ENCODE measurements around the gene PCDHAC2.

Gene PCDHAC2

DNA sequence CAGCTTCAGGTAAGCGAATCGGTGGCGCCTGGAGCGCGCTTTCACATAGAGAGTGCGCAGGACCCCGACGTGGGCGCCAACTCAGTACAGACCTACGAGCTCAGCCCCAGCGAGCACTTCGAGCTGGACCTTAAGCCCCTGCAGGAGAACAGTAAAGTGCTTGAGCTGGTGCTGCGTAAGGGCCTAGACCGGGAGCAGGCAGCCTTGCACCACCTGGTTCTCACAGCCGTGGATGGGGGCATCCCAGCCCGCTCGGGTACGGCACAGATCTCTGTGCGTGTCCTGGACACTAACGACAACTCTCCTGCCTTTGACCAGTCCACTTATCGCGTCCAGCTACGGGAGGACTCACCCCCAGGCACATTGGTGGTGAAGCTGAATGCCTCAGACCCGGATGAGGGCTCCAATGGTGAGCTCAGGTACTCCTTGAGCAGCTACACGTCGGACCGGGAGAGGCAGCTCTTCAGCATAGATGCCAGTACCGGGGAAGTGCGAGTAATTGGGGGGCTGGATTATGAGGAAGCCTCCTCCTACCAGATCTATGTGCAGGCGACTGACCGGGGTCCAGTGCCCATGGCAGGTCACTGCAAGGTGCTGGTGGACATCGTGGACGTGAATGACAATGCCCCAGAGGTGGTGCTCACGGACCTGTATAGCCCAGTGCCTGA, 1.1 kb downstream of the PCDHAC2 start:
- TF ChIP-seq ZFX (IDR thresholded peaks at IDR 0.05; ENCODE audit: borderline replicate concordance) (no peak), CTCF (IDR thresholded peaks at IDR 0.05) (no peak)
- peak overlapping the region; percentile 41; the same call in 1 of the 2 replicates for H3K27ac ChIP-seq

- H3K27ac ChIP-seq: no peak overlapping the region
- TF ChIP-seq CTCF (IDR thresholded peaks at IDR 0.05): no peak
- TF ChIP-seq ZFX (IDR thresholded peaks at IDR 0.05; ENCODE audit: borderline replicate concordance): no peak
Observed at GRCh38 chr5:140969880-140970279, 3.6 kb downstream of the PCDHAC2 start.

- H3K27ac ChIP-seq: no peak overlapping the region
- TF ChIP-seq ZFX (IDR thresholded peaks at IDR 0.05; ENCODE audit: borderline replicate concordance): no peak
- no peak for TF ChIP-seq CTCF (IDR thresholded peaks at IDR 0.05)
Observed at GRCh38 chr5:140973550-140973949, 7.3 kb downstream of the PCDHAC2 start.

- no peak overlapping the region for H3K27ac ChIP-seq
- no peak for TF ChIP-seq ZFX (IDR thresholded peaks at IDR 0.05; ENCODE audit: borderline replicate concordance)
Observed at GRCh38 chr5:140977003-140977402, 10.7 kb downstream of the PCDHAC2 start.

DNA sequence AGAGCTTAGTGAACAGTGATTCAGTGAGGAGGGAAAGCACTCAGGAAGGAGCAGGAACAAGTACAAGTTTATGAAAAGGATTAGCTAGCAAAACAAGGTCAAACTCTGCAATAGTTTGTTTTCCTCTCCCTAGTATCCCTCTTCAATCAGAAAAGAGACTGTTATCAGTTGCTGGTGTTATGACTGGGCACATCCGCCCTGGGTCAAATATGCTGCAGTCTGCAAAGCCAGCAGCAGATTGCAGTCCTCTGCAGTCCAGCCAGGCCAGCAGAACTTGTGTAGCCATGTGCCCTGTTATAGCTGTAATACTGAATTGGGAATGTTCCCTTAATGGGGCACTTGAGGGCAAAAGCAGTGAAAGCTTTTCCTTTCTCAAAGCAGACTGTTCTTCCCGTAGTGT, 12.0 kb downstream of the PCDHAC2 start:
- no peak overlapping the region for H3K27ac ChIP-seq
- TF ChIP-seq ZFX (IDR thresholded peaks at IDR 0.05; ENCODE audit: borderline replicate concordance) (no peak), CTCF (IDR thresholded peaks at IDR 0.05) (no peak)

GRCh38 chr5:140978983-140979382, 12.7 kb downstream of the PCDHAC2 start:
- no peak for TF ChIP-seq CTCF (IDR thresholded peaks at IDR 0.05)
- TF ChIP-seq ZFX (IDR thresholded peaks at IDR 0.05; ENCODE audit: borderline replicate concordance): no peak
- no peak overlapping the region for H3K27ac ChIP-seq

GRCh38 chr5:140982083-140982716, 15.9 kb downstream of the PCDHAC2 start:
- TF ChIP-seq CTCF (IDR thresholded peaks at IDR 0.05): no peak
- no peak for TF ChIP-seq ZFX (IDR thresholded peaks at IDR 0.05; ENCODE audit: borderline replicate concordance)
- no peak overlapping the region for H3K27ac ChIP-seq
